IMR-90 (cell line): ENCODE results near the gene TENM4. TPM values are rescaled to one million over a fixed set of nuclear protein-coding genes. Genes with fewer than 3 reads are reported as not detected.

Source experiments
- ATAC-seq: fragments of 200-7000 bp; cut with Tn5 transposase; 2 replicates; pipeline ENCODE4 v1.9.1; 2020; ENCODE audit warnings: low read depth, mild to moderate bottlenecking, moderate library complexity
- BruUV-seq: library from RNA; stranded (reverse); fragments of 400-500 nt; replicated peaks from 2 replicates; lab custom pipeline; 2021; lab: Mats Ljungman, UMichigan
- CTCF ChIA-PET: fragments of 300-600 bp; formaldehyde crosslinking; extraction: SDS; loops from one replicate; lab custom pipeline; 2021; ENCODE audit warnings: antibody characterized with exemption; lab: Yijun Ruan, JAX
- POLR2A ChIA-PET: fragments of 300-600 bp; sonication (Branson Sonifier 250); formaldehyde crosslinking; loops from one replicate; lab custom pipeline; 2022; ENCODE audit warnings: antibody characterized with exemption; ENCODE audit not compliant: unreplicated experiment; lab: Charles Lee
- DNase-seq: peaks from one replicate; pipeline ENCODE4 v3.0.0; 2013
- H2AFZ ChIP-seq: replicated peaks from 2 replicates; pipeline ENCODE3; 2013; ENCODE audit warnings: low read length, mild to moderate bottlenecking; ENCODE audit not compliant: poor library complexity
- H2AK5ac ChIP-seq: 2 replicates; pipeline ENCODE4 v1.6.1; 2013; ENCODE audit warnings: low read depth, low read length, inconsistent platforms
- H2AK9ac ChIP-seq: replicated peaks from 2 replicates; pipeline ENCODE3; 2013; ENCODE audit warnings: mild to moderate bottlenecking, low read depth, low read length, moderate library complexity; ENCODE audit not compliant: poor library complexity
- H2BK120ac ChIP-seq: 2 replicates; pipeline ENCODE4 v1.6.1; 2013; ENCODE audit warnings: low read depth, low read length, inconsistent platforms
- H2BK15ac ChIP-seq: 3 replicates; pipeline ENCODE4 v1.6.1; 2013; ENCODE audit warnings: low read depth, low read length, inconsistent platforms
- H2BK20ac ChIP-seq: 2 replicates; pipeline ENCODE4 v1.6.1; 2013; ENCODE audit warnings: low read depth, mild to moderate bottlenecking, inconsistent platforms, low read length, moderate library complexity
- H2BK5ac ChIP-seq: 2 replicates; pipeline ENCODE4 v1.6.1; 2013; ENCODE audit warnings: mild to moderate bottlenecking, low read depth, low read length, inconsistent platforms; ENCODE audit not compliant: poor library complexity, severe bottlenecking
- H3K14ac ChIP-seq: replicated peaks from 2 replicates; pipeline ENCODE4 v1.6.1; 2013; ENCODE audit warnings: low read depth, low read length, inconsistent platforms
- H3K18ac ChIP-seq: 2 replicates; pipeline ENCODE4 v1.6.1; 2013; ENCODE audit warnings: low read depth, low read length, control low read depth
- H3K23ac ChIP-seq: 2 replicates; pipeline ENCODE4 v1.6.1; 2013; ENCODE audit warnings: low read depth, low read length, inconsistent platforms
- H3K27ac ChIP-seq: 2 replicates; pipeline ENCODE4 v1.5.1; 2013; ENCODE audit warnings: mild to moderate bottlenecking, control low read depth, low read length; ENCODE audit not compliant: insufficient read depth
- H3K27me3 ChIP-seq: 2 replicates; pipeline ENCODE4 v1.6.1; 2013; ENCODE audit warnings: low read length; ENCODE audit not compliant: control insufficient read depth, insufficient read depth
- H3K36me3 ChIP-seq: 2 replicates; pipeline ENCODE4 v1.6.1; 2013; ENCODE audit warnings: low read length, mixed read lengths; ENCODE audit not compliant: control insufficient read depth, insufficient read depth
- H3K4ac ChIP-seq: 2 replicates; pipeline ENCODE4 v1.6.1; 2013; ENCODE audit warnings: low read depth, low read length, inconsistent platforms
- H3K4me1 ChIP-seq: 2 replicates; pipeline ENCODE4 v1.6.1; 2013; ENCODE audit warnings: low read length, mixed read lengths; ENCODE audit not compliant: control insufficient read depth, insufficient read depth
- H3K4me2 ChIP-seq: 2 replicates; pipeline ENCODE4 v1.6.1; 2013; ENCODE audit warnings: low read depth, mild to moderate bottlenecking, control low read depth, low read length, moderate library complexity
- H3K4me3 ChIP-seq: 2 replicates; pipeline ENCODE4 v1.5.1; 2013; ENCODE audit warnings: low read depth, mild to moderate bottlenecking, control low read depth, low read length, moderate library complexity; ENCODE audit not compliant: insufficient read depth
- H3K56ac ChIP-seq: 2 replicates; pipeline ENCODE4 v1.6.1; 2013; ENCODE audit warnings: low read length, inconsistent platforms; ENCODE audit not compliant: insufficient read depth; ENCODE audit errors: extremely low read depth
- H3K79me1 ChIP-seq, 2 experiments: 2 replicates each; pipeline ENCODE4 v1.6.1; 2013; ENCODE audit warnings: low read length in 2 of 2, inconsistent platforms in 1 of 2, low read depth in 1 of 2
- H3K9ac ChIP-seq: 2 replicates; pipeline ENCODE4 v1.6.1; 2013; ENCODE audit warnings: low read depth, low read length, control low read depth
- H3K9me1 ChIP-seq: 2 replicates; pipeline ENCODE4 v1.6.1; 2013; ENCODE audit warnings: low read length, inconsistent platforms; ENCODE audit not compliant: insufficient read depth
- H3K9me3 ChIP-seq: 2 replicates; pipeline ENCODE4 v1.6.1; 2013; ENCODE audit warnings: low read length; ENCODE audit not compliant: control insufficient read depth, insufficient read depth
- H4K20me1 ChIP-seq: 2 replicates; pipeline ENCODE4 v1.6.1; 2013; ENCODE audit warnings: low read length, inconsistent platforms; ENCODE audit not compliant: insufficient read depth
- H4K5ac ChIP-seq: 2 replicates; pipeline ENCODE4 v1.6.1; 2013; ENCODE audit warnings: mild to moderate bottlenecking, low read depth, low read length, control low read depth
- H4K8ac ChIP-seq, 2 experiments: 2 replicates each; pipeline ENCODE4 v1.6.1; 2013; ENCODE audit warnings: low read depth in 2 of 2, low read length in 2 of 2, control low read depth in 1 of 2, inconsistent platforms in 1 of 2
- H4K91ac ChIP-seq: 2 replicates; pipeline ENCODE4 v1.6.1; 2013; ENCODE audit warnings: low read depth, low read length, inconsistent platforms; ENCODE audit not compliant: insufficient read depth
- BHLHE40 ChIP-seq: fragments of 150-350 bp; IDR thresholded peaks from 2 replicates; pipeline ENCODE4 v1.6.1; 2016; ENCODE audit warnings: mild to moderate bottlenecking, low read depth, low read length
- CEBPB ChIP-seq: IDR thresholded peaks from 2 replicates; pipeline ENCODE4 v1.6.1; 2012; ENCODE audit warnings: low read depth, low read length, improper control_type of control experiment
- CHD1 ChIP-seq: IDR thresholded peaks from 2 replicates; pipeline ENCODE4 v1.6.1; 2012; ENCODE audit warnings: low read depth, low read length, improper control_type of control experiment
- CTCF ChIP-seq: conservative IDR thresholded peaks from 2 replicates; pipeline ENCODE4 v1.5.1; 2012; ENCODE audit warnings: mild to moderate bottlenecking, low read depth, low read length, improper control_type of control experiment
- FOS ChIP-seq: fragments of 150-350 bp; IDR thresholded peaks from 2 replicates; pipeline ENCODE4 v1.6.1; 2016; ENCODE audit warnings: low read depth, low read length
- MAFK ChIP-seq: IDR thresholded peaks from 2 replicates; pipeline ENCODE4 v1.6.1; 2012; ENCODE audit warnings: low read depth, low read length, improper control_type of control experiment
- MAZ ChIP-seq: IDR thresholded peaks from 2 replicates; pipeline ENCODE4 v1.6.1; 2012; ENCODE audit warnings: low read depth, mild to moderate bottlenecking, low read length, improper control_type of control experiment, moderate library complexity, borderline replicate concordance
- MXI1 ChIP-seq: IDR thresholded peaks from 2 replicates; pipeline ENCODE4 v1.6.1; 2012; ENCODE audit warnings: low read depth, mild to moderate bottlenecking, low read length, moderate library complexity, borderline replicate concordance
- NFE2L2 ChIP-seq: fragments of 150-350 bp; IDR thresholded peaks from 2 replicates; pipeline ENCODE4 v1.6.1; 2016; ENCODE audit warnings: low read depth, mild to moderate bottlenecking, low read length
- POLR2A ChIP-seq: IDR thresholded peaks from 2 replicates; pipeline ENCODE4 v1.6.1; 2012; ENCODE audit warnings: mild to moderate bottlenecking, low read depth, low read length
- RAD21 ChIP-seq: IDR thresholded peaks from 2 replicates; pipeline ENCODE4 v1.6.1; 2012; ENCODE audit warnings: low read length, improper control_type of control experiment
- RCOR1 ChIP-seq: IDR thresholded peaks from 2 replicates; pipeline ENCODE4 v1.6.1; 2012; ENCODE audit warnings: mild to moderate bottlenecking, low read length, improper control_type of control experiment; ENCODE audit not compliant: insufficient replicate concordance
- RFX5 ChIP-seq: IDR thresholded peaks from 2 replicates; pipeline ENCODE4 v1.8.0; 2012; ENCODE audit warnings: low read depth, mild to moderate bottlenecking, low read length, moderate library complexity
- SMC3 ChIP-seq: fragments of 150-350 bp; IDR thresholded peaks from 2 replicates; pipeline ENCODE4 v1.6.1; 2016; ENCODE audit warnings: low read depth, mild to moderate bottlenecking, antibody characterized with exemption, low read length, moderate library complexity
- USF2 ChIP-seq: fragments of 150-350 bp; IDR thresholded peaks from 2 replicates; pipeline ENCODE4 v1.6.1; 2017; ENCODE audit warnings: mild to moderate bottlenecking, antibody characterized with exemption, low read length, low read depth
- dilution Hi-C: fragments of 300-500 bp; cut with HindIII; formaldehyde crosslinking; loops from one replicate; pipeline ENCODE4 v1.14.3; 2018; ENCODE audit warnings: low sequenced_read_pairs; ENCODE audit not compliant: unreplicated experiment
- in situ Hi-C: fragments of 300-500 bp; cut with MboI; formaldehyde crosslinking; loops from 3 replicates; pipeline ENCODE4 v1.14.3; 2019; ENCODE audit warnings: low sequenced_read_pairs, inconsistent platforms, mixed read lengths
- intact Hi-C: fragments of 100-400 bp; cut with micrococcal nuclease; formaldehyde crosslinking; loops from 2 replicates; pipeline ENCODE4 v1.10.0; 2022
- polyA plus RNA-seq, 3 experiments: library from polyadenylated mRNA; depleted of rRNA; stranded (reverse); fragments of >200 nt; gene quantifications; 2 replicates each; pipeline ENCODE4 v1.2.3, GENCODE V29; 2012; ENCODE audit warnings: low replicate concordance in 1 of 3
- total RNA-seq: library from RNA; depleted of rRNA; stranded (reverse); fragments of >200 nt; gene quantifications from 2 replicates; pipeline ENCODE4 v1.2.3, GENCODE V29; 2012
- TF ChIP-seq, protein P1 (sequence below): fragments of 150-350 bp; IDR thresholded peaks from 2 replicates; pipeline ENCODE4 v1.6.1; 2016; ENCODE audit warnings: low read depth, mild to moderate bottlenecking, low read length, moderate library complexity, borderline replicate concordance

Gene TENM4
- total and polyA plus RNA-seq, 2 of the 4 experiments (the other 2 are of a cell fraction), result 7.4 to 9.0 TPM

DNA sequence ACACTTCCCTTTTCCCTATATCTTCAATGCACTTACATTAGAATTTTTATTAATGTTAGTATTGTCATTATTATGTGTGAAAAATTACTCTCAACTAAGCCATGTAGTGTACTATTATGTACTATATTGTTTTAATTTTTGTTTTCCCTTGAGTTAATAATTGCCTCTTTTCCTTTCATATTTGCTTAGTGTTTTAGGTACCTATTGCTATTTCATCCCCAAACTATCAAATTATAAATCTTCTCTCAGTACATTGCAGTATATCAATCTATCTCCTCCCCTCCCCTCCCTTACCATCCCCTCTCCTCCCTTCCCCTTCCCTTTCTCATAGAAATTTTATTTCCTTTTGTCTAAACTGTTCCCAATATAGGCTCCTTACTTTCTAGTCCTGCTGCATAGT, 12.8 kb upstream of the TENM4 start:
- peaks cover 8% of the 10 kb centered on the region for H3K27me3 ChIP-seq
- H2AK9ac ChIP-seq, result no peak overlapping the region
- TF ChIP-seq RFX5 (no peak), SMC3 (no peak), RCOR1 (no peak), BHLHE40 (no peak), MAZ (no peak), USF2 (no peak), CEBPB (no peak), FOS (no peak), MXI1 (no peak), CTCF (no peak), CHD1 (no peak), MAFK (no peak), NFE2L2 (no peak), RAD21 (no peak), POLR2A (no peak)
- TF ChIP-seq, protein P1, sequence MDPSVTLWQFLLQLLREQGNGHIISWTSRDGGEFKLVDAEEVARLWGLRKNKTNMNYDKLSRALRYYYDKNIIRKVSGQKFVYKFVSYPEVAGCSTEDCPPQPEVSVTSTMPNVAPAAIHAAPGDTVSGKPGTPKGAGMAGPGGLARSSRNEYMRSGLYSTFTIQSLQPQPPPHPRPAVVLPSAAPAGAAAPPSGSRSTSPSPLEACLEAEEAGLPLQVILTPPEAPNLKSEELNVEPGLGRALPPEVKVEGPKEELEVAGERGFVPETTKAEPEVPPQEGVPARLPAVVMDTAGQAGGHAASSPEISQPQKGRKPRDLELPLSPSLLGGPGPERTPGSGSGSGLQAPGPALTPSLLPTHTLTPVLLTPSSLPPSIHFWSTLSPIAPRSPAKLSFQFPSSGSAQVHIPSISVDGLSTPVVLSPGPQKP, result no peak
- H4K20me1 ChIP-seq, result no peaks in the 10 kb centered on the region
- no peak overlapping the region for H3K23ac ChIP-seq
- no peak overlapping the region for H2BK15ac ChIP-seq
- no TSS peak for BruUV-seq
- no peaks in the 10 kb centered on the region for H3K79me1 ChIP-seq
- no peaks in the 10 kb centered on the region for H3K4me1 ChIP-seq
- H4K91ac ChIP-seq, result no peak overlapping the region
- H3K56ac ChIP-seq, result no peak overlapping the region
- no peak overlapping the region for H3K14ac ChIP-seq
- H2AK5ac ChIP-seq, result no peak overlapping the region
- no peak for DNase-seq
- in situ Hi-C loops, result no loop called here
- H3K9me1 ChIP-seq, result no peaks in the 10 kb centered on the region
- no peak overlapping the region for H3K4me2 ChIP-seq
- no peak overlapping the region for H3K4me3 ChIP-seq
- H3K18ac ChIP-seq, result no peak overlapping the region
- CTCF ChIA-PET, result no interaction called here
- no peak overlapping the region for H3K27ac ChIP-seq
- H4K5ac ChIP-seq, result no peak overlapping the region
- no peak overlapping the region for H2BK5ac ChIP-seq
- no peaks in the 10 kb centered on the region for H3K9me3 ChIP-seq
- no peak overlapping the region for H2BK120ac ChIP-seq
- H3K36me3 ChIP-seq, result no peaks in the 10 kb centered on the region
- H3K9ac ChIP-seq, result no peak overlapping the region
- H3K4ac ChIP-seq, result no peak overlapping the region
- intact Hi-C loops, result no loop called here
- H2AFZ ChIP-seq, result no peak overlapping the region
- no peak overlapping the region for H2BK20ac ChIP-seq
- POLR2A ChIA-PET, result no interaction called here
- no peak for ATAC-seq
- H4K8ac ChIP-seq, result no peak overlapping the region
- dilution Hi-C loops, result no loop called here
